HG02973 (cell line): ENCODE results near the gene ENOX1.

Experiments used
- ATAC-seq: cut with Tn5 transposase; IDR thresholded peaks from one replicate; pipeline ENCODE4 v1.9.1; 2021; ENCODE audit warnings: moderate library complexity; ENCODE audit not compliant: unreplicated experiment

ENOX1 gene

DNA sequence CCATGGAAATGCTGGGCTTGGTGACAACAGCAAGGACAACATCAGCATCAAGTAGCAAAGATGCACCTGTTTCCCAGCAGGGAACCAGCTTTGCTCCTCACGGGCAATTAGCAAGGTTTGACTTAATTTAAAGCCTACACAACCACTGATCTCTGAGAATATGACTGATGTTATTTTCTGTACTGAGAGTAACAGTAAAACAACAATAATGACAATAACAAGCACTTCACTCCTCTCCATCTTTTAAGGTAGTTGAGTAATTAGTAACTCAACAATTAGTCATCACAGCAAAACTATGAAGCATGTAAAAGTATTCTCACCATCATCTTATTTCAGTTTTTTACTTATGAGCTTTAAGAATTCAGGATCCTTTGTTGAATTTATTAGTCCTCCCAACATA, 37.3 kb downstream of the ENOX1 start:
- no peak for ATAC-seq

GRCh38 chr13:43744261-43745031, 42.3 kb downstream of the ENOX1 start:
- no peak for ATAC-seq

DNA sequence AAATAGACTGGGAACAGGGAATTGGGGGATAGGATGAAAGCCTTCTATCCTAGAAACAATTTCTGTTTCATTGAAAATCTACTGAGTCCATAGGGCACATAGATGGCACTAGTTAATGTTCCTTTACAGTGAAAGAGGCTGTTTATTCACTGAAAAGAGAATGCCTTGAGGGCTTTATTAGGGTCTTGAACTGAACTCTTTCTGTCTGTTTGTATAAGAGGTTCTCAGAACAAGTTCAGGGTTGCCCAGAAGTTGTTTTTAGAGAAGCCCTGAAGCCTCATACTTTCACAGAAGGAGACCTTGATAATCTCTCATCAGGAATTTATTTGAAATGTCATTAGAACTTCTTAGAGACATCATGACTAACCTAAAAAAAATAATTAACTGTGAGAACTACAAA, 43.9 kb downstream of the ENOX1 start:
- no peak for ATAC-seq

- no peak for ATAC-seq
Measured at GRCh38 chr13:43737392-43737923, 49.3 kb downstream of the ENOX1 start.

GRCh38 chr13:43732726-43733125, 54.0 kb downstream of the ENOX1 start:
- ATAC-seq = no peak

DNA sequence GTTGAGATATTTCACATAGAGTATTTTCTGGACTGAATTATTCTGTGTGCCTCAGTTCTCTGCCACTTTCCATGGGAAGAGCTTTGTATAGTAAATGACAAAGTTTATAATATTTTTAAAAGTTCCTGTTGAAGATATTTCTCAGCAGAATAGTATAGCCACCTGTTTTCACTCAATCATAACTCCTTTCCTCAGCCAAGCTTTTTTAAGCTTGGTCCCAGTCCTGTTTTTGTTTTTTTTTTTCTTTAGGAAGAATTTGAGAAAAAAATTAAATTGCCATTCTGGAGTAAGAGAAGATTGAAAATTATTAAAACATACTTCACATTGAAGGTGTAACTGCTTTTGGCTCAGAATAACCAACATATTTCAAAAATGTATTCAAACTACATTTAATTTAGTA, 55.5 kb downstream of the ENOX1 start:
- no peak for ATAC-seq

GRCh38 chr13:43730642-43731041, 56.1 kb downstream of the ENOX1 start:
- no peak for ATAC-seq

GRCh38 chr13:43728421-43728820, 58.4 kb downstream of the ENOX1 start:
- ATAC-seq = no peak

DNA sequence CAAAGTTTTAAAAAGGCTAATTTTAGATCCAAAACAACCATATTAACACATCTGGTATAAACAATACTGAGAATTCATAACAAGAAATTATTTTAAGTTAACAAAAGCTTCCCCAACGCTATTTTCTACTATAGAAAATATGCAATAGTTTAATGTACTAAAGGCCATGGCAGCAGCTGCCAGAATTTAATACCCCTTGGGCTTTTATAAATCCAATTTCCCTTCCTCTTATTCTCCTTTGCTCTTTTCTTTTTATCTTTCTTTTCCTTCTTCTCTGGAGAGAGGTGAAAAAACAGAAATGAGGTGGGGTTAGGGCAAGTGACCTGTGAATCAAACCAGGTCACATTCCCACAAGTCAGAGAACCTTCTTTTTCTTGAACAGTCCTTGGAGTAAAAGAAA, 58.9 kb downstream of the ENOX1 start:
- no peak for ATAC-seq

- no peak for ATAC-seq
Measured at GRCh38 chr13:43725460-43725859, 61.3 kb downstream of the ENOX1 start.

DNA sequence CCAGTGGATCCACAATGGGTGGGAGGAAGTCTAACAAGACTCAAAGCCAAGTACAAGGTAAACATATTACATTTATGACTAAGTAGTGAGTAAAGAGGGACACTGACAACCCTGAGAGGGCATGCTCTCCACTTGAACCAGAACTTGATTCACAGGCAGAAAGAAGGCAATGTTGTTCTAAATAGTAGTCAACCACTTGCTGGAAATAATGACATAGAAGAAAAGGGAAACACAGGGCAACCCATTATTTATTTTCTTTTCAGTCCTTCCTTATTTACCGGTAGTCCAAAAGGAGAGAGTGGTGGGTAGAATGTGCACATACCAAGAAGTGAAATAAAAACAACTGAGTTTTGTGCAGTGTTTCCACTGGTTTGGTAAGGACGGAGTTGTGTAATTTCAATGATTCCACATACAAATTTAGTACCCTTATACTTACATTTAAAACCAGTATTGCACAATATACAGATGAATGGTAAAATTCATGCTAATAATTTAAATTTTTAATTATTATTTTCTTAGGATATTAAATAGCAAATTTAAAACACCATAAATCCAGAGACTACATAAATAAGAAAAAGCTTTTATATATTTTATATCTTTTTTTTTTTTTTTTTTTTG, 65.9 kb downstream of the ENOX1 start:
- no peak for ATAC-seq

- no peak for ATAC-seq
Measured at GRCh38 chr13:43698758-43699157, 88.0 kb downstream of the ENOX1 start.

DNA sequence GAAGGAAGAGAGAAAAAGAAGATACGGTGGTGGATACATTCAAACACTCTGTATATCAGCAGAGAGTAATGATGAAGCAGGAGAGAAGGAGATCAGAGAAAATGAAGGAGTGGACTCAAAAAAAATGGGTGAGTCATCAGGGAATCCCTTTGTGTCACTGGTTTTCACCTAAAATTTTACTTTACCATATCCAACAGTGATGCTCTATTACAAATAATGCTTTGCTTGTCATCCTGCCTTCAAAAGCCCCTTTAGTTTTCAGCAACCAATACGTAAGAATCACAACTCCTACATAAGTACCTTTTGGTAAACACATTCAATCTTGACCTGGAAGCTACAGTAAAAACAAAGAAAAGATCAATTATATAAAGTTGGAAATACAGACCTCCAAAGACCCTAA, 88.8 kb downstream of the ENOX1 start:
- no peak for ATAC-seq

- no peak for ATAC-seq
Measured at GRCh38 chr13:43697323-43697722, 89.4 kb downstream of the ENOX1 start.

DNA sequence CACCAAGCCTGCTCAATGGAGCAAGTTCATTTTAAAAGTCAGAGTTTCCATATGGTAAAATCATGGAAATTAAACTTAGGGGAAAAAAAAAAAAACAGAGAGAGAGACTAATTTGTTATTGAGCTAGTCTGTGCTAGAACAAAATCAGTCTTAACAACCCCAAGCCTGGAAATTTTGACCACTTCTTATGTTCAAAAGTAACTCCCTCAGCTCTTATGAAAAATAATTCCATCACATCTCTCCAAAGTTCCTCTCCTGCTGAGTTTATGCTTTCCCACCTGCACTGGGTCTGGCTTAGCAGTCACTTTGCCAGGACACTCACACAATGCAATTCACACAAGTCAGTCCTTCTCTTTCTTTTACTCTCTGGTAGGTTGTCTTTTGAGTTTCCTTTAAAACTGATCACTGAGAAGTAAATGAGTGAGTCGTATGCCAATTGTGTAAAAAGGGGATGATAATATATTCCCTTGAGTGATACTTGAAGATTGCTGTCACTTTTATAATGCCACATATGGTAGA, 92.6 kb downstream of the ENOX1 start:
- no peak for ATAC-seq

- no peak for ATAC-seq
Measured at GRCh38 chr13:43693639-43694038, 93.1 kb downstream of the ENOX1 start.

DNA sequence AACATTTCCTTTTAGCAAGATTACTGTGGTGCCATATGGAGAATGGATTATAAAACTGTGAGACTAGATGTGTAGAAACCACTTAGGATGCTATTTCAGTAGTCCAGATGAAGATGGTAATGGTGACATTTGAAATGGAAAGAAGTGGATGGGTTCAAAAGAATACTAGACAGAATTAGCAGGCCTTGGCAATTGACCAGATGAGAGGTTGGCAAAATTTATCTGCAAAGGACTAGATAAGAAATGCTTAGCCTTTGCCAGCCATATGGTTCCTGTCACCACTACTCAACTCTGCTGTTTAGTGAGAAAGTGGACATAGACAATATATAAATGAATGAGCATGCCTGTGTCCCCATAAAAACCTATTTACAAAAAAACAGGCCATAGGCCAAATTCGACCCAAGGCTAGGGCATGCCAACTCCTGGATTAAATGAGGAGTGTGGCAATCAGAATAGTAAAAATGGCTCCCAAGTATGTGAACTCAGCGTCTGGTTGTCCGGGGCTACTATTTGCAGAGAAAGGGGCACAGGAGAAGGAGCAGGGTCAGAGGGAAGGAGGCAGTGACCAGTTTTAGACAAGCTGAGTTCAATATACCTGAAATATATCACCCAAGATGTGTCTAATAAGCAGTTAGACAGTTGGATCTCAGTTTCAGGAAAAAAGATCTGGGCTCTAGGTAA, 98.4 kb downstream of the ENOX1 start:
- ATAC-seq = no peak

- no peak for ATAC-seq
Measured at GRCh38 chr13:43687038-43687437, 99.7 kb downstream of the ENOX1 start.

GRCh38 chr13:43686557-43686956, 100.2 kb downstream of the ENOX1 start:
- ATAC-seq = no peak

DNA sequence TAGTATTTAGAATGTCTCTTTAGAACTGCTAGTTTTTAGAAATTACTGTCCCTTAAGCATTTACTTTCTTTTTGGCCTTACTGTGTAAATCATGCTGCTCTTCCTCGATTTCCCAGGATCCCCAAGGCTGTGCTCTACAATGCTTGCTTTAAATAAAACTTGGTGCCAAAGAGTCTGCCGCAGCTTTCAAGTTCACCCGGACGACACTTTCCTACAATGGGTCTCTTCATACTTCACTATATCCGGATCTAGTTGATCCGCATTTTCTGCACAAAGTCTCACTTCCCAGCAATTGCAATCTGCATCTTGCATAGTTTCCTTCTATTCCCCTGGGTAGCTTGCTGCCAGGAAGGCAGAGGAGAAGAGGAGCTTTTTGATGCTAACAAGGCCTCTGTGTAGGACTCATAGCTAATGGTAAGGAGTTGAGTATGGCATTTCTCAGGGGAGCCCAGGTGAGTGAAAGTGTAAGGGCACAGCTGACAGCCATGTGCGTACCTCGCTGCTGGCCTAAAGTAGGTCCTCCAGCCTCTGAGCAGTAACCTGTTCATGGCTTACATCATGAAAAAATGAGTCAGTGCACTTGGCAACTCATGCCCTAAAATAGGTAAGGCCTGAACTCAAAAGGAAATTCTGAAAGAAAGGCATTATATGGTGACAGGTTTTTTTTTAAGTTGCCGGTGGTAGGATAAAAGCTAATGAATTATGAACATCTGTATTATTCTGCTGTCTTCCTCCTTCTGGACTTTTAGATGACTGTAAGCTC, 101.6 kb downstream of the ENOX1 start:
- ATAC-seq = no peak

DNA sequence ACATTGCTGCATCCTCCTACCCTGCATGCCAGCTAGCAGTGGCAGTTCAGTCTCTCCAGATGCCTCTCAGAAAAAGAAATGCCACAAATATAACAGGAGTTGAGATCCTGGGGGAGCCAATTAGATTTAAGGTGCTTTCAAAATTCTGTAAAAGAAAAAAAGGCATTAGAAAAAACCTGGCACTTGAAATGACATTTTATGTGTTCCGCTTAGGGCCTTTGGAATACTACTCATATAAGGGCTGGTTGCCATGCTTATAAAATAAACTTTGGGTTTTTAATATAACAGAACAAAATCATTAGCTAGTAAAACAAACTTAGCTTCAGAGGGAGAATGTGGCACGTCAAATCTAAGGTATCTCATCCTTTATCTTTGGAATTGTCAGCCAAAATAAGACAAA, 104.1 kb downstream of the ENOX1 start:
- no peak for ATAC-seq
